Bronchial epithelial cell (primary cell): ENCODE measurements around the gene INSYN2B. TPM values are rescaled to one million over a fixed set of nuclear protein-coding genes. Genes with fewer than 3 reads are reported as not detected.

Experiments used
- DNase-seq: peaks from one replicate; pipeline ENCODE4 v3.0.0-alpha.2; 2010; ENCODE audit warnings: low read depth
- FAIRE-seq: peaks from 2 replicates; lab custom pipeline; 2011; peaks lifted over from hg19 to GRCh38; lab: Jason Lieb, UNC
- H3K27me3 ChIP-seq: 2 replicates; pipeline ENCODE4 v1.5.1; 2011; ENCODE audit warnings: low read length; ENCODE audit not compliant: control insufficient read depth, insufficient read depth
- H3K36me3 ChIP-seq: 2 replicates; pipeline ENCODE4 v1.5.1; 2011; ENCODE audit warnings: low read length; ENCODE audit not compliant: control insufficient read depth, insufficient read depth
- H3K4me3 ChIP-seq: 2 replicates; pipeline ENCODE4 v1.5.1; 2011; ENCODE audit warnings: mild to moderate bottlenecking, low read depth, low read length, control low read depth
- CTCF ChIP-seq: IDR thresholded peaks from 2 replicates; pipeline ENCODE4 v1.5.1; 2011; ENCODE audit warnings: mild to moderate bottlenecking, moderate library complexity, low read length, control low read depth, inconsistent platforms; ENCODE audit not compliant: insufficient read depth, severe bottlenecking
- total RNA-seq: library from RNA; depleted of rRNA; stranded (reverse); fragments of >200 nt; gene quantifications from 2 replicates; pipeline ENCODE4 v1.2.1, GENCODE V29; 2014

Gene INSYN2B
- total RNA-seq, 1 donor from 2014 or later, result 0.53 TPM

DNA sequence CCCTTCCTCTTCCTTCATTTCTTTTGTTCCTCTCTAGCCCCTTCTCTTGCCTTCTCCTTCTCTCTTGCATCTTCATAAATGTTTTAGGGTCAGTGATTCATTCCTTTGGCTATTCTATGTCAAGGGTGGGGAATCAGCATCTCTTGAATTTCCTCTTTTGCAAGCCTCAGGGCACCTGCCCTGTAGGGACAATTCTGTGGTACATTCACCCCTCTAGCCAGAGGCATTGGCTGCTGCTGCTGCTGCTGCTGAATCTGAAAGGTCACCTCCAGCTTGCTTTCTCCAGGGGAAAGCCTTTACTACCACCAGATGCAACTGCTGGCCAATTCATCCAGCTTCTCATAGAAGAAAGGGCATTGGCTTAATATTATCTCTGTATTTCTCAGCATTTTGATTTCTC, 87.3 kb downstream of the INSYN2B start:
- Histone ChIP-seq H3K36me3 (no peaks in the 10 kb centered on the region), H3K27me3 (peaks cover 1% of the 10 kb centered on the region), H3K4me3 (no peak overlapping the region)
- FAIRE-seq, result no peak
- DNase-seq, result no peak
- no peak for TF ChIP-seq CTCF

- FAIRE-seq (no peak), DNase-seq (no peak)
- H3K27me3 ChIP-seq, result peaks cover 1% of the 10 kb centered on the region
- TF ChIP-seq CTCF, result no peak
- no peaks in the 10 kb centered on the region for H3K36me3 ChIP-seq
- no peak overlapping the region for H3K4me3 ChIP-seq
These were observed 90.7 kb downstream of the INSYN2B start for GRCh38 chr5:169889572-169889971.

- no peak for FAIRE-seq
- Histone ChIP-seq H3K27me3 (no peaks in the 10 kb centered on the region), H3K4me3 (no peak overlapping the region), H3K36me3 (no peaks in the 10 kb centered on the region)
- TF ChIP-seq CTCF, result no peak
- no peak for DNase-seq
These were observed 93.6 kb downstream of the INSYN2B start for GRCh38 chr5:169886677-169887076.

- Histone ChIP-seq H3K4me3 (no peak overlapping the region), H3K36me3 (no peaks in the 10 kb centered on the region), H3K27me3 (no peaks in the 10 kb centered on the region)
- FAIRE-seq (no peak), DNase-seq (no peak)
- no peak for TF ChIP-seq CTCF
These were observed 94.3 kb downstream of the INSYN2B start for GRCh38 chr5:169886033-169886432.

- DNase-seq (no peak), FAIRE-seq (no peak)
- no peaks in the 10 kb centered on the region for H3K36me3 ChIP-seq
- TF ChIP-seq CTCF, result no peak
- H3K27me3 ChIP-seq, result peaks cover 1% of the 10 kb centered on the region
- H3K4me3 ChIP-seq, result no peak overlapping the region
These were observed 98.5 kb downstream of the INSYN2B start for GRCh38 chr5:169881702-169882303.

DNA sequence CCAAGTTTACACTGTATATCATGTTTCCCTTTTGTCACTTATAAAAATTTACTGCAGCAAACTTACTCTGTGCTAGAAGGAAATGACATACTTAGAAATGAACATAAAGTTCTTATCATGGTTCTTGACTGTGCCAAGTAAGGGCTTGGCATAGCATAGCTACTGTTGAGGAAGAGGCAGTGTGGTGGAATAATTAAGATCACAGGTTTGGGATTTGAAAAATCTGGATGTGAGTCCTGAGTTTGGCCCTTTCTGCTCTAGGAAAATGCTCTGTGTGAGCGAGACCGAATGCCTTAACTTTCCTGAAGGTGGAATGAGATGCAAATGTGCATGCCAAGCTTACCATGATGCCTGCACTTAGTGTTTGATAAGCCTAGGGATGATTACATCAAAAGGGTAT, 99.5 kb downstream of the INSYN2B start:
- FAIRE-seq (no peak), DNase-seq (no peak)
- Histone ChIP-seq H3K27me3 (peaks cover 1% of the 10 kb centered on the region), H3K4me3 (no peak overlapping the region), H3K36me3 (no peaks in the 10 kb centered on the region)
- TF ChIP-seq CTCF, result no peak
